ENCODE data around the gene SLC4A1.

Gene SLC4A1

GRCh38 chr17:44205962-44206824 lies 61.7 kb downstream of the SLC4A1 start:
- no peak for DNase-seq (ENCODE audit: low spot score)

- peak; percentile 40 for DNase-seq (ENCODE audit: low spot score)
These were observed 63.5 kb downstream of the SLC4A1 start for GRCh38 chr17:44204441-44204882.

- peak; percentile 70 for DNase-seq (ENCODE audit: low spot score)
These were observed 64.0 kb downstream of the SLC4A1 start for GRCh38 chr17:44203731-44204440.

GRCh38 chr17:44202756-44203155 lies 65.2 kb downstream of the SLC4A1 start:
- DNase-seq (ENCODE audit: low spot score), result no peak

- no peak for DNase-seq (ENCODE audit: low spot score)
These were observed 67.3 kb downstream of the SLC4A1 start for GRCh38 chr17:44200478-44201155.

GRCh38 chr17:44199553-44200477 lies 68.1 kb downstream of the SLC4A1 start, which contains the start of gene ATXN7L3:
TSS of gene ATXN7L3 (minus strand) at chr17:44199884. CDS start at chr17:44198070, 1,814 bp downstream.
- peak; percentile 99 for DNase-seq (ENCODE audit: low spot score)

GRCh38 chr17:44198721-44199552 lies 69.0 kb downstream of the SLC4A1 start:
- DNase-seq (ENCODE audit: low spot score), result peak; percentile 94

Data from GM03348 (cell line).